Diencephalon (tissue), 1 donor: ENCODE results near the gene TLK1. TPM values are rescaled to one million over a fixed set of nuclear protein-coding genes. Genes with fewer than 3 reads are reported as not detected.

Experiments used
- total RNA-seq: library from RNA; depleted of rRNA; stranded (reverse); fragments of >200 nt; gene quantifications from one replicate; pipeline ENCODE4 v1.2.3, GENCODE V29; 2014

TLK1 gene
- total RNA-seq: 40.8 TPM

GRCh38 chr2:171160119-171160955 lies at the start of gene TLK1:
TSS of gene TLK1 (minus strand) at chr2:171160893. CDS start at chr2:171160428, 465 bp downstream.

Other genes with a start within 250 kb of the TLK1 start
- gene GORASP2, start 231.6 kb downstream of the TLK1 start, total RNA-seq: 35.3 TPM